Psoas muscle (tissue), 8 donors: ENCODE results near the gene PRUNE1. TPM values are rescaled to one million over a fixed set of nuclear protein-coding genes. Genes with fewer than 3 reads are reported as not detected.

Experiments
- ATAC-seq, 4 donors: fragments of 200-7000 bp; cut with Tn5 transposase; one replicate each; pipeline ENCODE4 v1.9.1; 2020; ENCODE audit warnings: moderate library complexity in 3 of 4, mild to moderate bottlenecking in 2 of 4
- DNase-seq, 2 donors: peaks; one replicate each; pipeline ENCODE4 v3.0.0-alpha.2; 2020
- H3K27ac ChIP-seq: fragments of 200-600 bp; one replicate; pipeline ENCODE4 v1.8.0; 2022
- H3K27me3 ChIP-seq, 3 donors: fragments of 200-600 bp in 1 of 3; one replicate each; pipeline versions ENCODE4 v1.6.1 to v1.8.0; 2013 to 2022; ENCODE audit warnings: low read length in 2 of 3, mild to moderate bottlenecking in 2 of 3, moderate library complexity in 1 of 3; ENCODE audit not compliant: insufficient read depth in 3 of 3
- H3K36me3 ChIP-seq, 2 donors: fragments of 200-600 bp in 1 of 2; one replicate each; pipeline versions ENCODE4 v1.6.1 to v1.8.0; 2013 to 2022; ENCODE audit warnings: low read depth in 1 of 2, mild to moderate bottlenecking in 1 of 2, moderate library complexity in 1 of 2; ENCODE audit not compliant: insufficient read depth in 1 of 2
- H3K4me1 ChIP-seq: fragments of 200-600 bp; one replicate; pipeline ENCODE4 v1.8.0; 2022
- H3K4me3 ChIP-seq: fragments of 200-600 bp; one replicate; pipeline ENCODE4 v1.8.0; 2022; ENCODE audit warnings: mild to moderate bottlenecking
- H3K9me3 ChIP-seq: fragments of 200-600 bp; one replicate; pipeline ENCODE4 v1.8.0; 2022
- WGBS, 3 donors: extraction: QIAGEN DNeasy Blood & Tissue Kit; methylation state at CpG; one replicate each; pipeline versions ENCODE4 v1.1.6 to v1.1.7; 2013; 5-methylcytosine and 5-hydroxymethylcytosine counted together
- intact Hi-C, 2 donors: fragments of 100-400 bp; cut with DNase I; formaldehyde crosslinking; loops; one replicate each; pipeline versions ENCODE4 v1.11.0 to v1.14.2; 2022
- polyA plus RNA-seq, 3 donors: library from polyadenylated mRNA; stranded (reverse); fragments of 200-250 nt; gene quantifications; one replicate each; pipeline ENCODE4 v1.2.3, GENCODE V29; 2013
- total RNA-seq, 4 donors: library from RNA; stranded (reverse); fragmentation: NEBNext Ultra II Directional in 2 of 4; extraction: Animal tissue kit (Norgen Biotek cat#: 25700) in 2 of 4; gene quantifications; one replicate each; pipeline versions ENCODE4 v1.2.1 to v1.2.4, GENCODE V29; 2021 to 2023
- TF ChIP-seq, protein P1 (sequence below): fragments of 200-600 bp; IDR thresholded peaks from one replicate; pipeline ENCODE4 v1.8.0; 2022; ENCODE audit warnings: antibody characterized with exemption
- donor health status: healthy with polysubstance abuse.
- donor health status: DM: no; HTN: no; CAD: no; lungs with moderate emphysema.
- donor health status: Bipolar disorder and iron deficiency.
- donor health status: healthy.
- donor health status: DM: yes; HTN: yes; CAD: no.
- donor health status: DM: no; HTN: no; CAD: no.
- donor health status: DM: no; HTN: no; CAD: no.
- donor health status: DM: yes; HTN: yes; CAD: no.

The PRUNE1 gene
- total and polyA plus RNA-seq, 7 donors: 12.4 to 33.8 (median 21.2) TPM

DNA sequence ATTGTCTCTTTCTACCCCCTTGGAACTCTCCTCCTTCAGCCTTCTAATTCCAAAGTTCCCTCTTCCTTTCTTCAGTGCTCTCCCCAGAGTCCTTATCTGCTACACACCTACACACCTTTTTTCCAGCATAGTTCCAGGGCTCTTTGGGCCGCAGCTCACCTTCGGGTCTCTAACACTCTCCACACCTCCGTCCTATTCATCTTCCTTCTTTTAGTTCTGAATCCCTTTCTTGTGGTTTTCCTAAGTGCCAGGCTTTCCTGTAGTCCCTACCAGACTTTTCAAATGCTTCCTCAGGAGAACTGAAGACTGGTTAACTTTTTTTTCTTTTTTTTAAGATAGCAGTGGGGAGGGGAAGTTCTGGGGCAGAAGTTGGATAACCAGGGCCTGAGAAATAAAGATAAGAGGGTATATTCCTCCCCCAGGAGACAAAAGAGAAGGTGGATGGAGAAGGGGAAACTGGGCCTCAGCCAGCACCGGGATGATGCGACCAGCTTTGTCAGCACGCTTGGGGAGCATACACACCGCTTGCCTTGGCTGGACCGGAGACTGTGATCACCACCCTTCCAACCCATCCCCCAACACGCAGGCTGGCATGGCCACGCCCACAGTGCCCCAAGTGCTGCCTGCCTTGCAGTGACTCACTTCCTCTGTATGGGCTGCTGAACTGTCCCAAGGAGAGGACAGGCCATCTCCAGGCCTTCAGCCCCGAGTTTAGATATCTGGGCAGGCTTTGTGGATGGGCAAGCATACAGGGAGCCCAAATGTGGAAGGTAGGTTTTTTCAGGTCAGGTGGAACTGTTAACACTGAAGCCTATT is 31.2 kb upstream of the PRUNE1 start:
- Histone ChIP-seq H3K27ac (peak overlapping the region; percentile 97), H3K36me3 (no peaks in the 10 kb centered on the region), H3K4me1 (peaks cover 22% of the 10 kb centered on the region), H3K4me3 (no peak overlapping the region), H3K9me3 (no peaks in the 10 kb centered on the region), H3K27me3 (no peaks in the 10 kb centered on the region)
- TF ChIP-seq, protein P1, sequence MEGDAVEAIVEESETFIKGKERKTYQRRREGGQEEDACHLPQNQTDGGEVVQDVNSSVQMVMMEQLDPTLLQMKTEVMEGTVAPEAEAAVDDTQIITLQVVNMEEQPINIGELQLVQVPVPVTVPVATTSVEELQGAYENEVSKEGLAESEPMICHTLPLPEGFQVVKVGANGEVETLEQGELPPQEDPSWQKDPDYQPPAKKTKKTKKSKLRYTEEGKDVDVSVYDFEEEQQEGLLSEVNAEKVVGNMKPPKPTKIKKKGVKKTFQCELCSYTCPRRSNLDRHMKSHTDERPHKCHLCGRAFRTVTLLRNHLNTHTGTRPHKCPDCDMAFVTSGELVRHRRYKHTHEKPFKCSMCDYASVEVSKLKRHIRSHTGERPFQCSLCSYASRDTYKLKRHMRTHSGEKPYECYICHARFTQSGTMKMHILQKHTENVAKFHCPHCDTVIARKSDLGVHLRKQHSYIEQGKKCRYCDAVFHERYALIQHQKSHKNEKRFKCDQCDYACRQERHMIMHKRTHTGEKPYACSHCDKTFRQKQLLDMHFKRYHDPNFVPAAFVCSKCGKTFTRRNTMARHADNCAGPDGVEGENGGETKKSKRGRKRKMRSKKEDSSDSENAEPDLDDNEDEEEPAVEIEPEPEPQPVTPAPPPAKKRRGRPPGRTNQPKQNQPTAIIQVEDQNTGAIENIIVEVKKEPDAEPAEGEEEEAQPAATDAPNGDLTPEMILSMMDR: no peak
- intact Hi-C loops: loop anchor here in 1 of 2 donors (5.0 kb wide), 1 partner anchor 100 kb away; the partner anchor contains the start of gene ARNT
- ATAC-seq: peak; percentile 82 to 90 (median 86)
- peak; percentile 86 to 94 for DNase-seq
- WGBS, 3 donors: 43 to 61% (median 46%) methylated on average over 11 of the region's 11 CpGs

DNA sequence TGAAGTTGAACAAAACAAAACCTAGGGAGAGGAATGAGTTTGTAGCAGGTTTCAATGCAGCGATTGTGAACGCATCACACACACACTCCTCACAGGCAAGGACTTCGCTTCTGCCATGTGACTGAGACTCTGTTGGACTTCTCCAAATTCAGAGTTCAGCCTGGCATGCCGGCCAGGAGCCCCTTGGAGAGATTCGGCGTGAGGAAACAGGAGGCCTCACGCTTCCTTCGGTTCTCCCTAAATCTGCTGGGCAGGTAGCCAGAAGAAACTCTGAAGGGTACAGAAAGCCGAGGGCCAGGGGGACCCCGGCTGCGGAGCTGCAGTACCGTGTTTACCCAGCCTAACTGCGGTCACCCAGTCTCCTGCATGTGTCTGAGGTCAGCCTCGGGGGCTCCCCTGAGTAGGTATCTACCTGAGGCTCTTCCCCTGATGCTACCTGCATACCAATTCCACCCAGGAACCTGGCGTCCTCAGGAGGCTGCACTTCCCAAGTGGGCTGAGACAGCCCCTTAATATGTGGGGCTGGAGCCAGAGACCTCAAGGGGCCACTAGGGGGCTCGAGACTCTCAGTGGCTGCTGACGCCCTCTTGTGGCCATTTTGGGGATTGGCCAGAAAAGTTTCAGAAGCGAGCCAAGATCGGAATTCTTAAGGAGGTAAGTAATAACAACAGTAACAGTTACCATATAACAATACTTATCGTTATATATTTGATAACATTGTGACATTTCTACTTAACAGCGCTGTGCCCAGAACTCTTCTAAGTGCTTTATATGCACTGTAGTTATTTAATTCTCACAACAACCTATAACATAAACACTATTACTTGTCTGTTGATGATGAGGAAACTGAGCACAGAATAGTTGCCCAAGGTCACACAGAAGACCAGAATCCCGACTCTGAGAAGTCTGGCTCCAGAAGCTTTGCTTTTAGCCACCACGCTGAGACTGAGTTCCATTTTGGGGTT is 28.9 kb upstream of the PRUNE1 start:
- TF ChIP-seq, protein P1: peak; percentile 99
- WGBS, 3 donors: 31 to 40% (median 32%) methylated on average over 23 of the region's 23 CpGs
- Histone ChIP-seq H3K4me3 (peak overlapping the region; percentile 26), H3K9me3 (no peaks in the 10 kb centered on the region), H3K36me3 (no peaks in the 10 kb centered on the region), H3K27ac (peak overlapping the region; percentile 54), H3K27me3 (no peaks in the 10 kb centered on the region), H3K4me1 (peaks cover 8% of the 10 kb centered on the region)
- ATAC-seq (peak; percentile 48 to 67 (median 62)), DNase-seq (peak; percentile 85 to 90)
- intact Hi-C loops: loop anchor here in 1 of 2 donors (5.0 kb wide), 1 partner anchor 102 kb away; the partner anchor contains the start of gene ARNT

DNA sequence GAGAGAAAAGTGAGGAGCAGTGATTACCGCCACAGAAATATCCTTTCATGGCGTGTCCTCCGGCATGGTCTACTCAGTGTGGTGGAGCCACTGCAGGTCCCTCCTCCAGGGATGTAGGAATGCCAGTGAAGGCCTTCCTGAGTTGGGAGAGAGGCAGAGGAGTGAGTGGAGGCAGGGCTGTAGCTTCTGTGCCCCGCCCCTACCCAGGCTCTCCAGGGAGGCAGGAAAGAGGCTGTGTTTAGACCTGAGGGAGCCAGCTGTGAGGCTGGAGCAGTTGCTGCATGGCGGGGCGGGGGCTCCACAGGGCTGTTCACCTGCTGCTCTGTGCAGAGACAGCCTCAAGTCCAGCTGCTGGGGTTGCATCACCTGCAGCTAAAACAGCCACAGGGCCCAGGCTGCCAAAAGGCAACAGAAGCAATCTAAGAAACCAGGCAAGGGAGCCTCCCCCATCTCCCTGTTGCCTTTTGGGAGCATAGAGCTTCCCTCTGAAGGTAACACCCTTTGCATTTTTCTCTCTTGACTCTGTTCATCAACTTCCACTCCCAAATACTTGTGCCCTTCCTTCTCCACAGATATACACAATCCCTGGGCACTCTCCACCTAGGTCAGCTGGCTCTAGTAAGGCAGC is 27.0 kb upstream of the PRUNE1 start:
- TF ChIP-seq, protein P1: no peak
- ATAC-seq (no peak), DNase-seq (no peak)
- Histone ChIP-seq H3K4me3 (no peak overlapping the region), H3K27me3 (no peaks in the 10 kb centered on the region), H3K27ac (no peak overlapping the region), H3K4me1 (peaks cover 8% of the 10 kb centered on the region), H3K36me3 (no peaks in the 10 kb centered on the region), H3K9me3 (no peaks in the 10 kb centered on the region)
- intact Hi-C loops: no loop called here
- 78 to 93% (median 87%) methylated on average over 6 of the region's 6 CpGs for WGBS, 3 donors

DNA sequence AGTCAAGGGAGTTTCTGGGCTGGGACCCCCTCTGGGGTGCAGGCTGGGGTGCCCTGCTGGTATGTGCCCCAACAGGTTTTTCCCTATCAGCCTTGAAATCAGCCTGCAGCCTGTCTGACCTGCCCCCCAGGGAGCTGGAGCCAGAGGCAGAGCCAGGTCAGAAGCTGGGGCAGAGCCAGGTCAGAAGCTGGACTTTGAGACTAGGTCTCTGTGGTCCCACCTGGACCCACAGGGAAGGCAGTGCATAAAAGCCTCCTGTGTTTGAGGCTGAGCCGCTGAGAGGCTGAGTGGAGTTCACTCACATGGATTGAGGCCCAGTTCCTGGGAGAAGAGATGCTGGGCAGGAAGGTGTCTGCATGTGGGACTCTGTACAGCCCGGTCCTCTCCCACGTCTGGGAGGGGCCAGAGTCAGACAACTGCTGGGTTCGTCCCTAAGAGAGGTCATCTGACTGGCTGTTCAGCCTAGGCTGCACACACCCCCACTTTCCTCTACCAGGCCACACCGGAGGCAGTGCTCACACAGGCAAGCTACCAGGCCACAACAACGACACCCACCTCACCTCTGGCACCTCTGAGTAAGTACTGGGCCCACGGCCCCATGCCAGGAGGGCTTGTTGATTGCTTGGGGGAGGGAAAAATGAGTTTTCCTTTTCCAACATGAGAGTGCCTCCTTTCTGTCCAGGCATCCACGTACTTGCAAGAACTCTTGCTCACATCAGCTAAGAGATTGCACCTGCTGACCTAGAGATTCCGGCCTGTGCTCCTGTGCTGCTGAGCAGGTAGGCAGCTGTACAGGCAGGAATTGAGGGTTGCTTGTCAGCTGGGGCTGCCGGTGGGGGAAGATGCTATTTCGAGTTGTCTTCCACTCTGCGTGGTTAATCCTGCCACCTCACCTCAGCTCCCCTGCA is 26.2 kb upstream of the PRUNE1 start, which contains the start of gene ANXA9:
ANXA9 (plus strand) TSS at position 488 of the 908 bp plus-strand sequence. CDS start 814 bp downstream, outside the sequence.
- TF ChIP-seq, protein P1: no peak
- Histone ChIP-seq H3K4me3 (no peak within 1 kb of the TSS), H3K27me3 (no peaks in the 10 kb centered on the region), H3K27ac (no peak within 1 kb of the TSS), H3K4me1 (peaks cover 7% of the 10 kb centered on the region), H3K9me3 (no peaks in the 10 kb centered on the region), H3K36me3 (no peaks in the 10 kb centered on the region)
- 72 to 80% (median 76%) methylated on average over 12 of the region's 12 CpGs for WGBS, 3 donors
- intact Hi-C loops: no loop called here
- ATAC-seq (no peak), DNase-seq (no peak)
